Loucy (cell line): ENCODE measurements around the gene LFNG.

ENCODE experiments used
- H2AFZ ChIP-seq: fragments of 200-600 bp; sonication (generic); 2 replicates; pipeline ENCODE4 v1.6.0; 2016; ENCODE audit warnings: antibody characterized with exemption, mild to moderate bottlenecking, low read length, moderate library complexity
- H3F3A ChIP-seq: fragments of 200-600 bp; 2 replicates; pipeline ENCODE4 v1.6.0; 2016; ENCODE audit warnings: antibody characterized with exemption, low read depth, mild to moderate bottlenecking
- H3K27me3 ChIP-seq: fragments of 200-600 bp; sonication (generic); 2 replicates; pipeline ENCODE4 v1.6.1; 2014; ENCODE audit warnings: low read length, mild to moderate bottlenecking; ENCODE audit not compliant: insufficient read depth, poor library complexity, severe bottlenecking
- H3K36me3 ChIP-seq: fragments of 200-600 bp; sonication (generic); 2 replicates; pipeline ENCODE4 v1.6.1; 2016; ENCODE audit warnings: low read length; ENCODE audit not compliant: insufficient read depth
- H3K4me1 ChIP-seq: fragments of 200-600 bp; sonication (generic); 2 replicates; pipeline ENCODE4 v1.5.1; 2014; ENCODE audit warnings: low read length, mild to moderate bottlenecking; ENCODE audit not compliant: insufficient read depth, poor library complexity, severe bottlenecking
- H3K4me2 ChIP-seq: fragments of 200-600 bp; sonication (generic); 2 replicates; pipeline ENCODE4 v1.6.0; 2014; ENCODE audit warnings: antibody characterized with exemption, low read length, low read depth, mild to moderate bottlenecking; ENCODE audit not compliant: poor library complexity, severe bottlenecking
- H3K4me3 ChIP-seq: fragments of 200-600 bp; sonication (generic); 2 replicates; pipeline ENCODE4 v1.5.1; 2014; ENCODE audit warnings: low read length, mild to moderate bottlenecking, mixed read lengths; ENCODE audit not compliant: poor library complexity, severe bottlenecking
- H3K79me2 ChIP-seq: fragments of 200-600 bp; sonication (generic); 2 replicates; pipeline ENCODE4 v1.6.1; 2014; ENCODE audit warnings: low read length; ENCODE audit not compliant: insufficient read depth
- H3K9ac ChIP-seq: fragments of 200-600 bp; sonication (generic); 2 replicates; pipeline ENCODE4 v1.6.0; 2014; ENCODE audit warnings: mild to moderate bottlenecking, low read depth, low read length, moderate library complexity; ENCODE audit not compliant: poor library complexity, severe bottlenecking
- H3K9me2 ChIP-seq: fragments of 200-600 bp; sonication (generic); replicated peaks from 2 replicates; pipeline ENCODE4 v1.6.1; 2016; ENCODE audit warnings: low read depth, low read length, mixed read lengths
- H3K9me3 ChIP-seq: fragments of 200-600 bp; sonication (generic); 2 replicates; pipeline ENCODE4 v1.6.1; 2014; ENCODE audit warnings: mild to moderate bottlenecking, antibody characterized with exemption, low read length, low read depth; ENCODE audit not compliant: insufficient read depth
- H4K20me1 ChIP-seq: fragments of 200-600 bp; sonication (generic); 2 replicates; pipeline ENCODE4 v1.6.0; 2014; ENCODE audit warnings: antibody characterized with exemption, low read length, mild to moderate bottlenecking; ENCODE audit not compliant: insufficient read depth, poor library complexity, severe bottlenecking
- EZH2phosphoT487 ChIP-seq: fragments of 200-600 bp; IDR thresholded peaks from 2 replicates; pipeline ENCODE4 v1.6.1; 2018; ENCODE audit warnings: antibody characterized with exemption, mild to moderate bottlenecking, moderate library complexity, borderline replicate concordance
- TF ChIP-seq, protein P1 (sequence below): fragments of 200-600 bp; sonication (generic); conservative IDR thresholded peaks from 2 replicates; pipeline ENCODE4 v1.5.1; 2014; ENCODE audit warnings: mild to moderate bottlenecking, antibody characterized with exemption, low read length

The LFNG gene

DNA sequence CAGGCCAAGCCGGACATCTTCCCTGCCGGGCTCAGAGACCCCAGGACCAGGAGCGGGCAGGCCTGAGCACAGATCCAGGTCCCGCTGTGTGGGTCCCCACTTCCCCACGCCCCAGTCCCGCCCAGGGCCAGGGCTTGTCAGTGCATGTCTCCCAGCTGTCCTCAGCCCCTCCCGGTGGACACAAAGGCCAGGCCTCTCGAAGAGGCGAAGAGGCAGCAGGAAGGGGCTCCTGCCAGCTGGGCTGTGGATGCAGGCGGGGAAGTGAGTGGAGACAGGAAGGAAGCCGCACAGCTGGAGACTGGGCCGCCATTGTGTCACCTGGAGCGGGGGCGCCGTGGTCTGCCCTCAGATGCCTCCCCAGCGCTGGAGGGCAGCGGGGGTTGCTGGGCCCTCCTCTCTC, 48.2 kb upstream of the LFNG start:
- no peaks in the 10 kb centered on the region for H3K9me2 ChIP-seq
- no peak overlapping the region for H3K4me3 ChIP-seq
- H4K20me1 ChIP-seq, result no peaks in the 10 kb centered on the region
- H3K4me1 ChIP-seq, result peaks cover 6% of the 10 kb centered on the region
- no peaks in the 10 kb centered on the region for H3K27me3 ChIP-seq
- H3K9me3 ChIP-seq, result no peaks in the 10 kb centered on the region
- H3F3A ChIP-seq, result no peaks in the 10 kb centered on the region
- no peak overlapping the region for H3K4me2 ChIP-seq
- H3K9ac ChIP-seq, result peak overlapping the region; percentile 45
- TF ChIP-seq, protein P1, sequence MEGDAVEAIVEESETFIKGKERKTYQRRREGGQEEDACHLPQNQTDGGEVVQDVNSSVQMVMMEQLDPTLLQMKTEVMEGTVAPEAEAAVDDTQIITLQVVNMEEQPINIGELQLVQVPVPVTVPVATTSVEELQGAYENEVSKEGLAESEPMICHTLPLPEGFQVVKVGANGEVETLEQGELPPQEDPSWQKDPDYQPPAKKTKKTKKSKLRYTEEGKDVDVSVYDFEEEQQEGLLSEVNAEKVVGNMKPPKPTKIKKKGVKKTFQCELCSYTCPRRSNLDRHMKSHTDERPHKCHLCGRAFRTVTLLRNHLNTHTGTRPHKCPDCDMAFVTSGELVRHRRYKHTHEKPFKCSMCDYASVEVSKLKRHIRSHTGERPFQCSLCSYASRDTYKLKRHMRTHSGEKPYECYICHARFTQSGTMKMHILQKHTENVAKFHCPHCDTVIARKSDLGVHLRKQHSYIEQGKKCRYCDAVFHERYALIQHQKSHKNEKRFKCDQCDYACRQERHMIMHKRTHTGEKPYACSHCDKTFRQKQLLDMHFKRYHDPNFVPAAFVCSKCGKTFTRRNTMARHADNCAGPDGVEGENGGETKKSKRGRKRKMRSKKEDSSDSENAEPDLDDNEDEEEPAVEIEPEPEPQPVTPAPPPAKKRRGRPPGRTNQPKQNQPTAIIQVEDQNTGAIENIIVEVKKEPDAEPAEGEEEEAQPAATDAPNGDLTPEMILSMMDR, result no peak
- TF ChIP-seq EZH2phosphoT487, result no peak
- no peak overlapping the region for H2AFZ ChIP-seq
- no peaks in the 10 kb centered on the region for H3K36me3 ChIP-seq
- H3K79me2 ChIP-seq, result no peaks in the 10 kb centered on the region

DNA sequence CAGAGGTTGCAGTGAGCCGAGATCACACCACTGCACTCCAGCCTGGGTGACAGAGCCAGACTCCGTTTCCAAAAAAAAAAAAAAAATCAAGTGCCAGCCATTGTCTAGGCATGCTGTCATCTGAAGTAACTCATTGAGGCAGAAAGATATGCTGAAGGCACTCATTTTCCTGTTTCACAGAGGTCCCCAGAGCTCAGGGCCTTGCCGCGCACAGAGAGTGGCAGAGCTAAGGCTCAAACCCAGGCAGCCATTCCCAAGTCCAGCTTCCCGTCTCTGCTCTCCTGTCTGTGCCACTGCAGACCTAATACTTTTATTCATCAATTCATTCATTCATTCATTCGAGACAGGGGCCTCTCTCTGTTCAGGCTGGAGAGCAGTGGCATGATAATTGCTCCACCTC, 46.8 kb upstream of the LFNG start:
- Histone ChIP-seq H3K4me1 (peaks cover 12% of the 10 kb centered on the region), H3K9me2 (no peaks in the 10 kb centered on the region), H3F3A (no peaks in the 10 kb centered on the region), H3K4me3 (no peak overlapping the region), H4K20me1 (no peaks in the 10 kb centered on the region), H3K36me3 (no peaks in the 10 kb centered on the region), H3K4me2 (no peak overlapping the region), H3K79me2 (no peaks in the 10 kb centered on the region), H2AFZ (no peak overlapping the region), H3K27me3 (no peaks in the 10 kb centered on the region), H3K9me3 (no peaks in the 10 kb centered on the region), H3K9ac (no peak overlapping the region)
- TF ChIP-seq EZH2phosphoT487, result no peak
- TF ChIP-seq, protein P1, result 0 out of 2 replicates have a peak, but pooled peaks have one; percentile 16

DNA sequence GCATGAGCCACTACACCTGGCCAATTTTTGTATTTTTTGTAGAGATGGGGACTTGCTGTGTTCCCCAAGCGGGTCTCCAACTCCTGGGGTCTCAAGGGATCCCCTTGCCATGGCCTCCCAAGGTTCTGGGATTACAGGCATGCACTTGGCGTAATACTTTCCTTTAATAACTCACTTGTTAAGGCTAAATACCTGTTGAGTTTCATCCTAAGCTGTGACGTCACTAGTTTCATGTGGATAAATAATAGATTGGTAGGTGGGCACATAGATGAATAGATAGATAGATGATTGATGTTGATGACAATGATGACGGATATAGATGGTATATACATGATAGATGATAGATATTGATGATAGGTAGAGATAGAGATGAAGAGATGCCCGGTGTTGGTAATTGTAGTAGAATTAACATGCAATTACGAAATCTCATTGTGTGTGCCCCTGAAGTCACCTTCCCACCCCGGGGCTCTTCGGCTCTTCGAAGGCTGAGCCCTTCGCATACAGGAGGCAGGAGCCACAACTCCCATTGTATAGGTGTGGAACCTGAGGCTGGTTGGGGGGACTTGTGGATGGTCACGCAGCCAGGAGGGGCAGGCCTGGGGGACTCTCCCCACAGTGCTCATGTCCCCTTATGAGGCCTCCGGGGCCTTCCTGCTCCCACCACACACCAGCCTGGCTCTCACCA, 45.9 kb upstream of the LFNG start:
- Histone ChIP-seq H3K9me3 (no peaks in the 10 kb centered on the region), H3K79me2 (no peaks in the 10 kb centered on the region), H3F3A (no peaks in the 10 kb centered on the region), H3K4me2 (no peak overlapping the region), H4K20me1 (no peaks in the 10 kb centered on the region), H3K9me2 (no peaks in the 10 kb centered on the region), H2AFZ (no peak overlapping the region), H3K9ac (no peak overlapping the region), H3K27me3 (no peaks in the 10 kb centered on the region), H3K4me3 (no peak overlapping the region), H3K4me1 (peaks cover 21% of the 10 kb centered on the region), H3K36me3 (no peaks in the 10 kb centered on the region)
- TF ChIP-seq, protein P1, result no peak
- TF ChIP-seq EZH2phosphoT487, result no peak
